Smooth muscle cell (in vitro differentiated cells): ENCODE results near the gene DOC2B. TPM values are rescaled to one million over a fixed set of nuclear protein-coding genes. Genes with fewer than 3 reads are reported as not detected.

Experiments used
- DNase-seq: peaks from one replicate; lab custom pipeline; 2025; ENCODE audit not compliant: unreplicated experiment; lab: John Stamatoyannopoulos, UW
- H2AFZ ChIP-seq: fragments of 200-600 bp; sonication (generic); 2 replicates; pipeline ENCODE4 v1.6.0; 2016; ENCODE audit warnings: antibody characterized with exemption, low read depth, mild to moderate bottlenecking
- H3F3A ChIP-seq: fragments of 200-600 bp; sonication (generic); 2 replicates; pipeline ENCODE4 v1.6.0; 2017; ENCODE audit warnings: antibody characterized with exemption, low read depth
- H3K27ac ChIP-seq: fragments of 200-600 bp; sonication (generic); 2 replicates; pipeline ENCODE4 v1.5.1; 2016; ENCODE audit warnings: low read depth, mild to moderate bottlenecking
- H3K27me3 ChIP-seq: fragments of 200-600 bp; sonication (generic); 2 replicates; pipeline ENCODE4 v1.6.1; 2016; ENCODE audit warnings: low read depth, mild to moderate bottlenecking
- H3K36me3 ChIP-seq: fragments of 200-600 bp; sonication (generic); 2 replicates; pipeline ENCODE4 v1.5.1; 2016; ENCODE audit warnings: low read depth
- H3K4me1 ChIP-seq: fragments of 200-600 bp; sonication (generic); 2 replicates; pipeline ENCODE4 v1.5.1; 2016; ENCODE audit warnings: low read depth
- H3K4me2 ChIP-seq: fragments of 200-600 bp; sonication (generic); 2 replicates; pipeline ENCODE4 v1.6.0; 2016; ENCODE audit warnings: mild to moderate bottlenecking
- H3K4me3 ChIP-seq: fragments of 200-600 bp; sonication (generic); 2 replicates; pipeline ENCODE4 v1.5.1; 2016; ENCODE audit warnings: mild to moderate bottlenecking
- H3K79me2 ChIP-seq: fragments of 200-600 bp; sonication (generic); 2 replicates; pipeline ENCODE4 v1.6.0; 2016; ENCODE audit warnings: low read depth, mild to moderate bottlenecking
- H3K9ac ChIP-seq: fragments of 200-600 bp; sonication (generic); 2 replicates; pipeline ENCODE4 v1.6.0; 2016; ENCODE audit warnings: low read depth
- H3K9me3 ChIP-seq: fragments of 200-600 bp; sonication (generic); replicated peaks from 2 replicates; pipeline ENCODE4 v1.5.1; 2016; ENCODE audit warnings: low read depth
- H4K20me1 ChIP-seq: fragments of 200-600 bp; sonication (generic); 2 replicates; pipeline ENCODE4 v1.6.0; 2016; ENCODE audit warnings: low read depth
- CTCF ChIP-seq: fragments of 200-600 bp; sonication (generic); IDR thresholded peaks from 2 replicates; pipeline ENCODE4 v1.5.1; 2017; ENCODE audit warnings: borderline replicate concordance, mild to moderate bottlenecking, antibody characterized with exemption; ENCODE audit not compliant: insufficient read depth, poor library complexity, severe bottlenecking
- WGBS: methylation state at CpG from one replicate; pipeline ENCODE4 v1.1.7; 2016; ENCODE audit warnings: low lambda C conversion rate; 5-methylcytosine and 5-hydroxymethylcytosine counted together
- polyA plus RNA-seq: library from polyadenylated mRNA; unstranded; fragments of >200 nt; fragmentation: Nextera tagmentation; extraction: Ambion mirVana; gene quantifications from 2 replicates; pipeline ENCODE4 v1.2.1, GENCODE V29; 2016
- total RNA-seq: library from RNA; depleted of rRNA; stranded (reverse); fragments of >200 nt; gene quantifications from 2 replicates; pipeline ENCODE4 v1.2.3, GENCODE V29; 2014

DOC2B gene
- total and polyA plus RNA-seq, 2 experiments from 2014 or later: 0.24 to 0.27 TPM

- DNase-seq: no peak
- Histone ChIP-seq H3K4me1 (peaks cover 9% of the 10 kb centered on the region), H3K4me3 (no peak overlapping the region), H3K9ac (no peak overlapping the region), H4K20me1 (no peaks in the 10 kb centered on the region), H3K79me2 (no peaks in the 10 kb centered on the region), H3K4me2 (no peak overlapping the region), H3K27ac (no peak overlapping the region), H3K9me3 (no peaks in the 10 kb centered on the region), H2AFZ (no peak overlapping the region), H3K27me3 (no peaks in the 10 kb centered on the region), H3K36me3 (no peaks in the 10 kb centered on the region), H3F3A (peaks cover 3% of the 10 kb centered on the region)
- 94% methylated on average over 8 of the region's 8 CpGs for WGBS
- no peak for TF ChIP-seq CTCF
Measured at GRCh38 chr17:228951-229708, 47.7 kb upstream of the DOC2B start.

- no peak for DNase-seq
- Histone ChIP-seq H2AFZ (no peak overlapping the region), H3K9me3 (no peaks in the 10 kb centered on the region), H3K4me1 (peaks cover 9% of the 10 kb centered on the region), H3K36me3 (no peaks in the 10 kb centered on the region), H4K20me1 (no peaks in the 10 kb centered on the region), H3K27ac (no peak overlapping the region), H3K79me2 (no peaks in the 10 kb centered on the region), H3K4me3 (no peak overlapping the region), H3K27me3 (no peaks in the 10 kb centered on the region), H3F3A (peaks cover 3% of the 10 kb centered on the region), H3K4me2 (no peak overlapping the region), H3K9ac (no peak overlapping the region)
- 89% methylated on average over 19 of the region's 19 CpGs for WGBS
- TF ChIP-seq CTCF: no peak
Measured at GRCh38 chr17:227946-228615, 46.6 kb upstream of the DOC2B start.

- H3K79me2 ChIP-seq: no peaks in the 10 kb centered on the region
- peaks cover 9% of the 10 kb centered on the region for H3K4me1 ChIP-seq
- no peaks in the 10 kb centered on the region for H3K9me3 ChIP-seq
- no peaks in the 10 kb centered on the region for H3K27me3 ChIP-seq
- no peak overlapping the region for H3K9ac ChIP-seq
- H3K4me2 ChIP-seq: no peak overlapping the region
- no peak for DNase-seq
- TF ChIP-seq CTCF: no peak
- H4K20me1 ChIP-seq: no peaks in the 10 kb centered on the region
- H3F3A ChIP-seq: peaks cover 3% of the 10 kb centered on the region
- 85% methylated on average over 15 of the region's 15 CpGs for WGBS
- H3K27ac ChIP-seq: no peak overlapping the region
- no peaks in the 10 kb centered on the region for H3K36me3 ChIP-seq
- no peak overlapping the region for H3K4me3 ChIP-seq
- H2AFZ ChIP-seq: no peak overlapping the region
Measured at GRCh38 chr17:227078-227945, 45.9 kb upstream of the DOC2B start.
